AG09319 (cell line): ENCODE results near the gene SUPT6H.
A peak's percentile ranks its signal among the peaks of the same experiment; 100 is the strongest.

ENCODE experiments used
- DNase-seq: peaks from one replicate; pipeline ENCODE4 v3.0.0-alpha.2; 2010; ENCODE audit warnings: low read depth; ENCODE audit errors: extremely low read depth
- TF ChIP-seq, protein P1 (sequence below): IDR thresholded peaks from 2 replicates; pipeline ENCODE4 v1.5.1; 2011; ENCODE audit warnings: low read depth, mild to moderate bottlenecking, inconsistent platforms, low read length, moderate library complexity

Gene SUPT6H

DNA sequence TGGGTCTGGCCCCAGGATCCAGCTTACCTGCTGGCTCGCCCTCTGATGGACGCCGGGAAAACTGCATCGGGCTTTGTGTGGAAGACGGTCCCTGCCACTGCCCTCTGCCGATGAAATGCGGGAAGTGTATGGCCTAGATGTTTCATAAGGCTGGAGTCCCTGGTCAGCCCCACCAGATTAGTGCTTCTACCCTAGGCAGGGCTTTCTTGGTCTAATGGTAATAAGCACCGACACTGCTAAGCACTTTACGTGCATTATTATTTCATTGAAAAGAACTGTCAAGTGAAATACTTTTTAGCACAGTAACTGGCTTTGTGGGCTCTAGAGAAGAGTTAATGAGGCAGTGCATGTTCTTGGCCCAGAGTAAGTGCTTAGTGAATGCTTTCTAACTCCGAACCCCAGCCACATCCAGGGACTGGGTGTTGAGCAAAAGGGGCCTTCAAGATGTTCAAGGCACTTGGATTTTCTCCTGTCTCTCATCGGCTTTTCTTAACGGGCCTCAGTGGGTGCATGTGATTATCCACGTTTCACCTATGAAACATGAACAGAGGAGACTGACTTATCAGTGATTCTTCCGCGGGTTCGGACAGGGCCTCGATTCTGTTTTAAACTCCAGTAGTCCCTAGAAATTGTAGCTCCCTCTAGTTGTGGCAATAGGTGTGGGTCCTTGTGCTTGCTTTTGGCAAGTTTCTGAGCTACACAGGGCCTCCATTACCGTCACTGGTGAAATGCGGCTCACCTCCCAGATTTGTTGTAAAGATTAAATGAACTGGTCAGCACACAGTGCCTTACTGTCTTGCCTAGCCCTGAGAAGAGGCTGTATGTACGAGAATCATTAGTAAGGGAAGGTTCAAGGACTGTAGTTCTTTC, 88.4 kb downstream of the SUPT6H start:
- TF ChIP-seq, protein P1, sequence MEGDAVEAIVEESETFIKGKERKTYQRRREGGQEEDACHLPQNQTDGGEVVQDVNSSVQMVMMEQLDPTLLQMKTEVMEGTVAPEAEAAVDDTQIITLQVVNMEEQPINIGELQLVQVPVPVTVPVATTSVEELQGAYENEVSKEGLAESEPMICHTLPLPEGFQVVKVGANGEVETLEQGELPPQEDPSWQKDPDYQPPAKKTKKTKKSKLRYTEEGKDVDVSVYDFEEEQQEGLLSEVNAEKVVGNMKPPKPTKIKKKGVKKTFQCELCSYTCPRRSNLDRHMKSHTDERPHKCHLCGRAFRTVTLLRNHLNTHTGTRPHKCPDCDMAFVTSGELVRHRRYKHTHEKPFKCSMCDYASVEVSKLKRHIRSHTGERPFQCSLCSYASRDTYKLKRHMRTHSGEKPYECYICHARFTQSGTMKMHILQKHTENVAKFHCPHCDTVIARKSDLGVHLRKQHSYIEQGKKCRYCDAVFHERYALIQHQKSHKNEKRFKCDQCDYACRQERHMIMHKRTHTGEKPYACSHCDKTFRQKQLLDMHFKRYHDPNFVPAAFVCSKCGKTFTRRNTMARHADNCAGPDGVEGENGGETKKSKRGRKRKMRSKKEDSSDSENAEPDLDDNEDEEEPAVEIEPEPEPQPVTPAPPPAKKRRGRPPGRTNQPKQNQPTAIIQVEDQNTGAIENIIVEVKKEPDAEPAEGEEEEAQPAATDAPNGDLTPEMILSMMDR = no peak; the same call in none of the 2 replicates

DNA sequence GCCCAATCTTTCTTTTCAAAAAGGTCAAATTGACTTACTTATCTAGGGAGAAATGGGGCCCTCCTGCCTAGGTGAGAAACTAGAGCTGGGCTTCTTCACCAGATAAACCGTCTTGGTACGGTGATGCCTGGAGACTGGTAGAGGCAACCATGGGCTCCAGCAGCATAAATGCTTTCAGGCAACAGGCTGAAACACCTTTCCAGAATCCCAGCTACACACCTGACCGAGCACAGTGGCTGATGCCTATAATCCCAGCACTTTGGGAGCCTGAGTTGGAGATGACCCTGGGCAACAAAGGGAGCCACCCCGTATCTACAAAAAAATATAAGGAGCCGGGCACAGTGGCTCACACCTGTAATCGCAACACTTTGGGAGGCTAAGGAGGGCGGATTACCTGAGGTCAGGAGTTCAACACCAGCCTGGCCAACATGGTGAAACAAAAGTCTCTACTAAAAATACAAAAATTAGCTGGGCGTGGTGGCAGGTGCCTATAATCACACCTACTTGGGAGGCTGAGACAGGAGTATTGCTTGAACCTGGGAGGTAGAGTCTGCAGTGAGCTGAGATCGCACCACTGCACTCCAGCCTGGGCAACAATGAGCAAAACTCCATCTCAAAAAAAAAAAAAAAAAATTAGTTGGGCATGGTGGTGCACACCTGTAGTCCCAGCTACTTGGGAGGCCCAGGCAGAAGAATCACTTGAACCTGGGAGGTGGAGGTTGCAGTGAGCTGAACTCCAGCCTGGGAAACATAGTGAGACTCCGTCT, 89.8 kb downstream of the SUPT6H start:
- no peak for DNase-seq
- TF ChIP-seq, protein P1 = no peak

More for the DNA sequence above, 88.4 kb downstream of the SUPT6H start:
- peak; percentile 81 for DNase-seq
